Common myeloid progenitor, CD34-positive (primary cell): Measurements from ENCODE around the gene EVI5.

Experiments
- CTCF ChIA-PET: fragments of 350-600 bp; sonication (Branson Sonifier 250); formaldehyde crosslinking; loops from one replicate; lab custom pipeline; 2021; ENCODE audit warnings: antibody characterized with exemption; lab: Charles Lee
- POLR2A ChIA-PET: fragments of 350-600 bp; sonication (Branson Sonifier 250); formaldehyde crosslinking; loops from one replicate; lab custom pipeline; 2021; ENCODE audit warnings: antibody characterized with exemption; lab: Charles Lee
- DNase-seq, 3 donors: peaks; one replicate each; pipeline versions ENCODE4 v3.0.0 to v3.0.0-alpha.2; 2013
- H3K27ac ChIP-seq, 2 experiments: 1 replicate in 1 of 2; 2 replicates in 1 of 2; pipeline ENCODE4 v1.7.0; 2013; ENCODE audit warnings: inconsistent platforms in 2 of 2, low read length in 2 of 2, mild to moderate bottlenecking in 2 of 2, low read depth in 1 of 2, moderate library complexity in 1 of 2; ENCODE audit not compliant: severe bottlenecking in 2 of 2, insufficient read depth in 1 of 2, poor library complexity in 1 of 2
- H3K27me3 ChIP-seq, 5 experiments: replicated peaks in 2 of 5; 1 replicate in 3 of 5; 2 replicates in 2 of 5; pipeline versions ENCODE4 v1.6.1 to v1.7.0; 2013; ENCODE audit warnings: low read length in 4 of 5, mild to moderate bottlenecking in 2 of 5, moderate library complexity in 2 of 5, inconsistent platforms in 1 of 5; ENCODE audit not compliant: insufficient read depth in 5 of 5, control insufficient read depth in 4 of 5
- H3K36me3 ChIP-seq, 4 experiments: 1 replicate in 2 of 4; 2 replicates in 2 of 4; pipeline versions ENCODE4 v1.6.1 to v1.7.0; 2013; ENCODE audit warnings: low read length in 3 of 4, control low read depth in 1 of 4, mild to moderate bottlenecking in 1 of 4; ENCODE audit not compliant: control insufficient read depth in 4 of 4, insufficient read depth in 4 of 4
- H3K4me1 ChIP-seq, 4 experiments: 1 replicate in 3 of 4; 2 replicates in 1 of 4; pipeline versions ENCODE4 v1.6.1 to v1.7.1; 2013; ENCODE audit warnings: low read length in 3 of 4, mild to moderate bottlenecking in 3 of 4, control low read depth in 1 of 4, inconsistent platforms in 1 of 4, moderate library complexity in 1 of 4; ENCODE audit not compliant: control insufficient read depth in 4 of 4, insufficient read depth in 4 of 4; ENCODE audit errors: control extremely low read depth in 1 of 4
- H3K4me3 ChIP-seq, 7 experiments: 1 replicate in 4 of 7; 2 replicates in 3 of 7; pipeline versions ENCODE4 v1.5.1 to v1.7.0; 2013; ENCODE audit warnings: mild to moderate bottlenecking in 7 of 7, low read length in 6 of 7, moderate library complexity in 6 of 7, inconsistent platforms in 2 of 7, low read depth in 2 of 7, control low read depth in 1 of 7; ENCODE audit not compliant: insufficient read depth in 4 of 7, control insufficient read depth in 1 of 7; ENCODE audit errors: extremely low read depth in 1 of 7
- H3K9me3 ChIP-seq, 5 experiments: 1 replicate in 4 of 5; 2 replicates in 1 of 5; pipeline versions ENCODE4 v1.6.1 to v1.7.1; 2013; ENCODE audit warnings: low read length in 4 of 5, mild to moderate bottlenecking in 2 of 5, inconsistent platforms in 1 of 5, low read depth in 1 of 5, moderate library complexity in 1 of 5; ENCODE audit not compliant: control insufficient read depth in 4 of 5, insufficient read depth in 2 of 5; ENCODE audit errors: control extremely low read depth in 1 of 5
- whole genome bisulfite sequencing: methylation state at CpG from one replicate; pipeline ENCODE4 v1.1.5; 2013; ENCODE audit not compliant: insufficient coverage; 5-methylcytosine and 5-hydroxymethylcytosine counted together

The EVI5 gene

GRCh38 chr1:92515796-92516201 is 269.1 kb downstream of the EVI5 start:
- peaks cover 0 to 2% (median 0%) of the 10 kb centered on the region in 5 experiments for H3K9me3 ChIP-seq
- H3K4me3 ChIP-seq, result no peak overlapping the region
- ChIA-PET POLR2A (no interaction called here), CTCF (interaction anchor here (0.9 kb wide), 1 partner anchor 31 kb away, joined by 3 read pairs; no protein-coding TSS in a partner anchor)
- H3K4me1 ChIP-seq, result peaks cover 0 to 13% (median 8%) of the 10 kb centered on the region in 4 experiments
- peak in 1 of 3 donors; percentile 22 for DNase-seq
- no peak overlapping the region for H3K27ac ChIP-seq
- no peaks in the 10 kb centered on the region for H3K27me3 ChIP-seq
- no peaks in the 10 kb centered on the region for H3K36me3 ChIP-seq
- WGBS, result 100% methylated on average over 1 of the region's 3 CpGs

- H3K27ac ChIP-seq, result no peak overlapping the region
- H3K4me1 ChIP-seq, result peaks cover 0 to 13% (median 6%) of the 10 kb centered on the region in 4 experiments
- H3K4me3 ChIP-seq, result no peak overlapping the region
- H3K9me3 ChIP-seq, result no peaks in the 10 kb centered on the region
- no peaks in the 10 kb centered on the region for H3K27me3 ChIP-seq
- DNase-seq, result no peak
- ChIA-PET CTCF (interaction anchor here (0.7 kb wide), 1 partner anchor 201 kb away, joined by 3 read pairs; no protein-coding TSS in a partner anchor), POLR2A (no interaction called here)
- no peaks in the 10 kb centered on the region for H3K36me3 ChIP-seq
- WGBS, result 92% methylated on average over 3 of the region's 4 CpGs
Observed at GRCh38 chr1:92511541-92511940, 273.4 kb downstream of the EVI5 start.

- POLR2A ChIA-PET, result no interaction called here
- no peak overlapping the region for H3K27ac ChIP-seq
- no peak overlapping the region for H3K4me3 ChIP-seq
- H3K36me3 ChIP-seq, result no peaks in the 10 kb centered on the region
- H3K27me3 ChIP-seq, result no peaks in the 10 kb centered on the region
- no CpG with 5 or more reads among the region's 1 CpG for WGBS
- no peak for DNase-seq
- H3K9me3 ChIP-seq, result no peaks in the 10 kb centered on the region
- H3K4me1 ChIP-seq, result no peaks in the 10 kb centered on the region
- CTCF ChIA-PET, result no interaction called here
Observed at GRCh38 chr1:92509619-92510018, 275.3 kb downstream of the EVI5 start.

- Histone ChIP-seq H3K27ac (no peak overlapping the region), H3K27me3 (no peaks in the 10 kb centered on the region), H3K9me3 (no peaks in the 10 kb centered on the region), H3K4me1 (no peaks in the 10 kb centered on the region), H3K4me3 (no peak overlapping the region), H3K36me3 (no peaks in the 10 kb centered on the region)
- ChIA-PET POLR2A (no interaction called here), CTCF (no interaction called here)
- no peak for DNase-seq
- 91% methylated on average over 4 of the region's 6 CpGs for WGBS
Observed at GRCh38 chr1:92505015-92505692, 279.8 kb downstream of the EVI5 start.

GRCh38 chr1:92504291-92505014 is 280.5 kb downstream of the EVI5 start:
- no peaks in the 10 kb centered on the region for H3K9me3 ChIP-seq
- H3K36me3 ChIP-seq, result no peaks in the 10 kb centered on the region
- no peaks in the 10 kb centered on the region for H3K4me1 ChIP-seq
- H3K27me3 ChIP-seq, result no peaks in the 10 kb centered on the region
- no peak overlapping the region for H3K27ac ChIP-seq
- 72% methylated on average over 6 of the region's 8 CpGs for WGBS
- ChIA-PET CTCF (interaction anchor here (1.3 kb wide), 1 partner anchor 22 kb away, joined by 3 read pairs; no protein-coding TSS in a partner anchor), POLR2A (no interaction called here)
- no peak for DNase-seq
- no peak overlapping the region for H3K4me3 ChIP-seq

- ChIA-PET CTCF (interaction anchor here (1.3 kb wide), 1 partner anchor 21 kb away, joined by 3 read pairs; no protein-coding TSS in a partner anchor), POLR2A (interaction anchor here (0.6 kb wide), 1 partner anchor 22 kb away, joined by 3 read pairs; no protein-coding TSS in a partner anchor)
- no peaks in the 10 kb centered on the region for H3K36me3 ChIP-seq
- WGBS, result 100% methylated on average over 6 of the region's 6 CpGs
- H3K27me3 ChIP-seq, result no peaks in the 10 kb centered on the region
- no peaks in the 10 kb centered on the region for H3K4me1 ChIP-seq
- no peak overlapping the region for H3K27ac ChIP-seq
- no peak overlapping the region for H3K4me3 ChIP-seq
- no peaks in the 10 kb centered on the region for H3K9me3 ChIP-seq
- no peak for DNase-seq
Observed at GRCh38 chr1:92503926-92504285, 281.0 kb downstream of the EVI5 start.
